ENCODE data around the gene MS4A1.
"Not testable (repeated sequence)": the region's sequence is repeated elsewhere in the genome, so short reads cannot be mapped to it uniquely, and the experiment has no call there.

MS4A1 gene

GRCh38 chr11:60502221-60502775 lies 46.7 kb downstream of the MS4A1 start:
- DNase-seq (ENCODE audit: low read depth) = no peak

- no peak for DNase-seq (ENCODE audit: low read depth)
Observed at GRCh38 chr11:60504219-60504905, 48.7 kb downstream of the MS4A1 start.

- not testable (repeated sequence) for DNase-seq (ENCODE audit: low read depth)
Observed at GRCh38 chr11:60509609-60510008, 54.0 kb downstream of the MS4A1 start.

- DNase-seq (ENCODE audit: low read depth) = not testable (repeated sequence)
Observed at GRCh38 chr11:60510209-60510608, 54.6 kb downstream of the MS4A1 start.

GRCh38 chr11:60511393-60511792 lies 55.7 kb downstream of the MS4A1 start:
- DNase-seq (ENCODE audit: low read depth) = no peak

- DNase-seq (ENCODE audit: low read depth) = no peak
Observed at GRCh38 chr11:60512651-60513225, 57.1 kb downstream of the MS4A1 start.

- no peak for DNase-seq (ENCODE audit: low read depth)
Observed at GRCh38 chr11:60513496-60514460, 58.1 kb downstream of the MS4A1 start.

GRCh38 chr11:60515144-60515855 lies 59.7 kb downstream of the MS4A1 start, which contains the start of gene MS4A13:
Gene MS4A13, plus strand, starts transcription at chr11:60515392. Its CDS starts 2,692 bp downstream, at chr11:60518084.
- no peak for DNase-seq (ENCODE audit: low read depth)

Data from GM04503 (cell line).